Transverse colon (tissue), 4 donors: ENCODE data around the gene POLR3GL. TPM values are rescaled to one million over a fixed set of nuclear protein-coding genes. Genes with fewer than 3 reads are reported as not detected.

Experiments used
- DNase-seq: peaks from one replicate; pipeline ENCODE4 v3.0.0-alpha.2; 2019
- H3K27ac ChIP-seq, 4 donors: fragments of 200-600 bp; sonication (generic); 2 replicates each; pipeline ENCODE4 v1.5.1; 2016 to 2018; ENCODE audit warnings: inconsistent platforms in 4 of 4
- H3K27me3 ChIP-seq: fragments of 200-600 bp; sonication (generic); 2 replicates; pipeline ENCODE4 v1.5.1; 2017; ENCODE audit warnings: inconsistent platforms
- H3K36me3 ChIP-seq, 4 donors: fragments of 200-600 bp; sonication (generic); 2 replicates each; pipeline ENCODE4 v1.5.1; 2017 to 2019; ENCODE audit warnings: inconsistent platforms in 4 of 4
- H3K4me1 ChIP-seq, 4 donors: fragments of 200-600 bp; sonication (generic); 2 replicates each; pipeline ENCODE4 v1.5.1; 2017 to 2020; ENCODE audit warnings: inconsistent platforms in 4 of 4
- H3K4me3 ChIP-seq, 4 donors: fragments of 200-600 bp; sonication (generic); 1 replicate in 1 of 4; 2 replicates in 3 of 4; pipeline versions ENCODE4 v1.5.1 to v1.6.1; 2017 to 2019; ENCODE audit warnings: inconsistent platforms in 4 of 4
- H3K9me3 ChIP-seq, 2 donors: fragments of 200-600 bp; sonication (generic); 2 replicates each; pipeline ENCODE4 v1.5.1; 2017 to 2019; ENCODE audit warnings: inconsistent platforms in 2 of 2
- EP300 ChIP-seq: sonication (generic); formaldehyde crosslinking; IDR thresholded peaks from one replicate; pipeline ENCODE4 v1.6.1; 2017; ENCODE audit warnings: antibody characterized with exemption, low read depth
- POLR2A ChIP-seq: fragments of 450-650 bp; IDR thresholded peaks from one replicate; pipeline ENCODE4 v1.6.1; 2016; ENCODE audit warnings: antibody characterized with exemption, mild to moderate bottlenecking, moderate library complexity
- POLR2AphosphoS5 ChIP-seq, 3 donors: sonication (generic); formaldehyde crosslinking; IDR thresholded peaks; one replicate each; pipeline ENCODE4 v1.6.1; 2016; ENCODE audit warnings: antibody characterized with exemption in 3 of 3
- WGBS, 2 donors: methylation state at CpG; one replicate each; pipeline ENCODE4 v1.1.5; 2018; ENCODE audit warnings: low coverage in 1 of 2; 5-methylcytosine and 5-hydroxymethylcytosine counted together
- in situ Hi-C, 4 donors: fragments of 200-750 bp; cut with MboI; loops; one replicate each; pipeline versions ENCODE4 v1.15.0 to v1.15.1; 2017; ENCODE audit warnings: low sequenced_read_pairs in 3 of 4, low pct_ligation_motif_present in 1 of 4, low pct_unique_long_range_greater_than_20kb in 1 of 4
- intact Hi-C: fragments of 100-400 bp; cut with DNase I; formaldehyde crosslinking; loops from one replicate; pipeline ENCODE4 v1.15.1; 2023; ENCODE audit warnings: low total_unique reads
- total RNA-seq, 4 donors: library from RNA; depleted of rRNA; stranded (reverse); fragments of >200 nt; gene quantifications; one replicate each; pipeline ENCODE4 v1.1.0, GENCODE V29; 2016
- TF ChIP-seq, protein P1 (sequence below), 5 experiments: fragments of 200-600 bp in 3 of 5; fragments of 450-650 bp in 2 of 5; sonication (generic) in 3 of 5; IDR thresholded peaks; 1 replicate in 2 of 5; 2 replicates in 3 of 5; pipeline ENCODE4 v1.5.1; 2016 to 2017; ENCODE audit warnings: antibody characterized with exemption in 5 of 5, inconsistent platforms in 3 of 5, mild to moderate bottlenecking in 2 of 5, moderate library complexity in 1 of 5

POLR3GL gene
- total RNA-seq, 4 donors from 2014 or later: 1.2 to 23.7 (median 14.4) TPM

DNA sequence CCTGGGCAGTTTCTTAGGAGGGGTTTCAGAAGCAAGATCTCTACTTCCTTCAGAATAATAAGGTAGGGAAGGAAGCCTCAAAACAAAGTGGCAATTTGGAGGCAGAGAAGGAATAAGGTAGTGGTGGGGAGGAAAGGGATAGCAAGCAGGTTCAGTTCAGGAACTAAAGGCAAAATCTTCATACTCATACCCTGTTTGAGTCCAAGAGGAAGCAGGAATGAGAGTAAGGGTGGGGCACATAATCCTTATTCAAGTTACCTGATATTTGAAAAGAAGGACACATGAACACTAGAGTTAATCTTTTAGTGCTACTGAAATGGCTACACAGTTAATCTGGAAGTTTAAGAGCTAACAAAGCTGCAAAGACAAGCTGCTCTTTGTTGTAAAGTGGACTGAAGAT is 28.8 kb upstream of the POLR3GL start:
- TF ChIP-seq, protein P1, sequence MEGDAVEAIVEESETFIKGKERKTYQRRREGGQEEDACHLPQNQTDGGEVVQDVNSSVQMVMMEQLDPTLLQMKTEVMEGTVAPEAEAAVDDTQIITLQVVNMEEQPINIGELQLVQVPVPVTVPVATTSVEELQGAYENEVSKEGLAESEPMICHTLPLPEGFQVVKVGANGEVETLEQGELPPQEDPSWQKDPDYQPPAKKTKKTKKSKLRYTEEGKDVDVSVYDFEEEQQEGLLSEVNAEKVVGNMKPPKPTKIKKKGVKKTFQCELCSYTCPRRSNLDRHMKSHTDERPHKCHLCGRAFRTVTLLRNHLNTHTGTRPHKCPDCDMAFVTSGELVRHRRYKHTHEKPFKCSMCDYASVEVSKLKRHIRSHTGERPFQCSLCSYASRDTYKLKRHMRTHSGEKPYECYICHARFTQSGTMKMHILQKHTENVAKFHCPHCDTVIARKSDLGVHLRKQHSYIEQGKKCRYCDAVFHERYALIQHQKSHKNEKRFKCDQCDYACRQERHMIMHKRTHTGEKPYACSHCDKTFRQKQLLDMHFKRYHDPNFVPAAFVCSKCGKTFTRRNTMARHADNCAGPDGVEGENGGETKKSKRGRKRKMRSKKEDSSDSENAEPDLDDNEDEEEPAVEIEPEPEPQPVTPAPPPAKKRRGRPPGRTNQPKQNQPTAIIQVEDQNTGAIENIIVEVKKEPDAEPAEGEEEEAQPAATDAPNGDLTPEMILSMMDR (IDR thresholded peaks at IDR 0.05): no peak
- TF ChIP-seq POLR2A (no peak), POLR2AphosphoS5 (IDR thresholded peaks at IDR 0.05) (no peak), EP300 (no peak)
- H3K36me3 ChIP-seq: peaks cover 0 to 4% (median 0%) of the 10 kb centered on the region in 4 donors
- no peaks in the 10 kb centered on the region for H3K9me3 ChIP-seq
- in situ Hi-C loops (no loop called here), intact Hi-C loops (no loop called here)
- H3K27me3 ChIP-seq: no peaks in the 10 kb centered on the region
- peaks cover 0 to 4% (median 0%) of the 10 kb centered on the region in 4 donors for H3K4me1 ChIP-seq
- H3K27ac ChIP-seq: no peak overlapping the region
- no peak for DNase-seq
- H3K4me3 ChIP-seq: no peak overlapping the region

DNA sequence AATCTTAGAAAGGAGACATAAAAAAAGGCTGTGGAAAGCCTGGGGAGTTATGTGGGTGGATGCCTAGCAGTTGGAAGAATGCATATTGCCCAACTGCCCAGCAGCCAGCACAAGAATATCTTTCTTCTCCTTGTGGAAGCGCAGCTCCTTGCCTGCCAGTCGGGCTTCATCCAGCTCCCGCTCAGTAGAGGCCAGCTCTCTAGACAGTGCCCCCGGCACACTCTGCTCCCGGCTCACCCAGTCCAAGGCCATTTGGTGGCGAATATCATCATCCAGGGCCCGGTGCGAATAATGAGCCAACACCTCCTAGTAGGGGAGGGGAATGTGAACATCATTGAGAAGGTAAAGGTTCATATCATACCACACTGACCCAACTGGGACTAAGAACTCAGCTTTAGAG is 28.2 kb upstream of the POLR3GL start:
- TF ChIP-seq POLR2A: no peak
- TF ChIP-seq POLR2AphosphoS5 (IDR thresholded peaks at IDR 0.05): no peak
- TF ChIP-seq, protein P1 (IDR thresholded peaks at IDR 0.05): no peak
- TF ChIP-seq EP300: no peak
- in situ Hi-C loops (no loop called here), intact Hi-C loops (no loop called here)
- no peak overlapping the region for H3K4me3 ChIP-seq
- WGBS, 2 donors: 94% methylated on average over 8 of the region's 8 CpGs; no CpG with 5 or more reads in 1 of the 2 donors
- H3K4me1 ChIP-seq: peaks cover 0 to 4% (median 0%) of the 10 kb centered on the region in 4 donors
- peaks cover 0 to 4% (median 0%) of the 10 kb centered on the region in 4 donors for H3K36me3 ChIP-seq
- H3K9me3 ChIP-seq: no peaks in the 10 kb centered on the region
- DNase-seq: no peak
- no peaks in the 10 kb centered on the region for H3K27me3 ChIP-seq
- H3K27ac ChIP-seq: no peak overlapping the region

DNA sequence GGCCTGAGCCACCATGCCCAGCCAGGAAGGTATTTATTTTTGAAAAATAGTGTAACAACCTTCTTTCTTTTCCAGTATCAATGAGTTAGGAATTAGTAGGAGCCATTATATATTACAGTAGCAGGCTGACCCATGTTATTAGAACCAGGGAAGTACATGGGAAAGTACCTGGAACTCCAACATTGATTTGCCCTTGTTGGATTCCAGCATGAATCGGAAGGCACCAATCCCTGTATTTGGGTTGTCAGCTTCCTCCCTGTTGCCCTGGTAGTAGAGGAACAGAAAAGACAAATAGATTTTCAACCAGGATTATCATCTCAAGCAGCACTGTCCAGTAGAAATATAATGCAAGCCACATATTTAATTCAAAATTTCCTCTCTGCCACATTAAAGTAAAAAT is 27.1 kb upstream of the POLR3GL start:
- Histone ChIP-seq H3K9me3 (no peaks in the 10 kb centered on the region), H3K27me3 (no peaks in the 10 kb centered on the region), H3K4me3 (no peak overlapping the region), H3K36me3 (peaks cover 0 to 4% (median 0%) of the 10 kb centered on the region in 4 donors), H3K27ac (no peak overlapping the region), H3K4me1 (no peaks in the 10 kb centered on the region)
- TF ChIP-seq, protein P1 (IDR thresholded peaks at IDR 0.05): no peak
- no peak for TF ChIP-seq POLR2A
- TF ChIP-seq EP300: no peak
- TF ChIP-seq POLR2AphosphoS5 (IDR thresholded peaks at IDR 0.05): no peak
- no peak for DNase-seq
- intact Hi-C loops (no loop called here), in situ Hi-C loops (no loop called here)
- WGBS, 2 donors: 82 to 100% methylated on average over 1 of the region's 1 CpG

DNA sequence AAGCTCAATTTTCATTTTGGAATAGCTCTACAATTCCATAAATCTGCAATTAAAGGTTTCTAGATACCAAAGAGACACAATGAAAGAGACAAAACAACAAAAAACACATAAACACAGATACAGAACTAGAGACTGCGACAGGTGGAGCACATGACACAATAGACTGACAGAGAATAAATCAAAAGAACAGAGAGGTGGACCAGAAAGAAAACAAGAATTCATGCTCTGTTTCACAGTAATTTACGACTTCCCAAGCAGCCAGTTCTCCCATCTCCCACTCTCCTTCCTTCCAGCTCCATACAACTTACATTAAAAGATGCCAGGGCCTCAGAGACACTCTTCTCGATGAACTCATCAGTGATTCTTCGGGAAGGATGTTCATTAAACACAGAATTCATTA is 22.1 kb upstream of the POLR3GL start:
- TF ChIP-seq POLR2A: no peak
- TF ChIP-seq, protein P1 (IDR thresholded peaks at IDR 0.05): no peak
- TF ChIP-seq POLR2AphosphoS5 (IDR thresholded peaks at IDR 0.05): no peak
- no peak for TF ChIP-seq EP300
- Histone ChIP-seq H3K4me1 (no peaks in the 10 kb centered on the region), H3K4me3 (no peak overlapping the region), H3K36me3 (peaks cover 0 to 4% (median 0%) of the 10 kb centered on the region in 4 donors), H3K27ac (no peak overlapping the region), H3K27me3 (no peaks in the 10 kb centered on the region), H3K9me3 (no peaks in the 10 kb centered on the region)
- 83 to 86% methylated on average over 4 of the region's 4 CpGs for WGBS, 2 donors
- no peak for DNase-seq
- in situ Hi-C loops (no loop called here), intact Hi-C loops (no loop called here)
